ENCODE measurements around the gene ENPP5.

GRCh38 chr6:46134216-46134615, 36.6 kb downstream of the ENPP5 start:
- TF ChIP-seq ZNF274 (IDR thresholded peaks at IDR 0.05; ENCODE audit: low read depth, low read length) (no peak), YY1 (IDR thresholded peaks at IDR 0.05; ENCODE audit: insufficient read depth, insufficient read length) (no peak), SUZ12 (IDR thresholded peaks at IDR 0.05; ENCODE audit: extremely low read depth, insufficient read depth, insufficient read length) (no peak)

Data from NT2/D1 (cell line).